Psoas muscle (tissue), 8 donors: ENCODE data around the gene CFAP299. TPM values are rescaled to one million over a fixed set of nuclear protein-coding genes. Genes with fewer than 3 reads are reported as not detected.

Experiments
- ATAC-seq, 4 donors: fragments of 200-7000 bp; cut with Tn5 transposase; one replicate each; pipeline ENCODE4 v1.9.1; 2020; ENCODE audit warnings: moderate library complexity in 3 of 4, mild to moderate bottlenecking in 2 of 4
- DNase-seq, 2 donors: peaks; one replicate each; pipeline ENCODE4 v3.0.0-alpha.2; 2020
- H3K27ac ChIP-seq: fragments of 200-600 bp; one replicate; pipeline ENCODE4 v1.8.0; 2022
- H3K27me3 ChIP-seq, 3 donors: fragments of 200-600 bp in 1 of 3; one replicate each; pipeline versions ENCODE4 v1.6.1 to v1.8.0; 2013 to 2022; ENCODE audit warnings: low read length in 2 of 3, mild to moderate bottlenecking in 2 of 3, moderate library complexity in 1 of 3; ENCODE audit not compliant: insufficient read depth in 3 of 3
- H3K36me3 ChIP-seq, 2 donors: fragments of 200-600 bp in 1 of 2; one replicate each; pipeline versions ENCODE4 v1.6.1 to v1.8.0; 2013 to 2022; ENCODE audit warnings: low read depth in 1 of 2, mild to moderate bottlenecking in 1 of 2, moderate library complexity in 1 of 2; ENCODE audit not compliant: insufficient read depth in 1 of 2
- H3K4me1 ChIP-seq: fragments of 200-600 bp; one replicate; pipeline ENCODE4 v1.8.0; 2022
- H3K4me3 ChIP-seq: fragments of 200-600 bp; one replicate; pipeline ENCODE4 v1.8.0; 2022; ENCODE audit warnings: mild to moderate bottlenecking
- H3K9me3 ChIP-seq: fragments of 200-600 bp; one replicate; pipeline ENCODE4 v1.8.0; 2022
- WGBS, 3 donors: extraction: QIAGEN DNeasy Blood & Tissue Kit; methylation state at CpG; one replicate each; pipeline versions ENCODE4 v1.1.6 to v1.1.7; 2013; 5-methylcytosine and 5-hydroxymethylcytosine counted together
- intact Hi-C, 2 donors: fragments of 100-400 bp; cut with DNase I; formaldehyde crosslinking; loops; one replicate each; pipeline versions ENCODE4 v1.11.0 to v1.14.2; 2022
- polyA plus RNA-seq, 3 donors: library from polyadenylated mRNA; stranded (reverse); fragments of 200-250 nt; gene quantifications; one replicate each; pipeline ENCODE4 v1.2.3, GENCODE V29; 2013
- total RNA-seq, 4 donors: library from RNA; stranded (reverse); fragmentation: NEBNext Ultra II Directional in 2 of 4; extraction: Animal tissue kit (Norgen Biotek cat#: 25700) in 2 of 4; gene quantifications; one replicate each; pipeline versions ENCODE4 v1.2.1 to v1.2.4, GENCODE V29; 2021 to 2023
- TF ChIP-seq, protein P1 (sequence below): fragments of 200-600 bp; IDR thresholded peaks from one replicate; pipeline ENCODE4 v1.8.0; 2022; ENCODE audit warnings: antibody characterized with exemption
- donor health status: healthy with polysubstance abuse.
- donor health status: DM: no; HTN: no; CAD: no; lungs with moderate emphysema.
- donor health status: Bipolar disorder and iron deficiency.
- donor health status: healthy.
- donor health status: DM: yes; HTN: yes; CAD: no.
- donor health status: DM: no; HTN: no; CAD: no.
- donor health status: DM: no; HTN: no; CAD: no.
- donor health status: DM: yes; HTN: yes; CAD: no.

The CFAP299 gene
- total and polyA plus RNA-seq, 7 donors: not detected

DNA sequence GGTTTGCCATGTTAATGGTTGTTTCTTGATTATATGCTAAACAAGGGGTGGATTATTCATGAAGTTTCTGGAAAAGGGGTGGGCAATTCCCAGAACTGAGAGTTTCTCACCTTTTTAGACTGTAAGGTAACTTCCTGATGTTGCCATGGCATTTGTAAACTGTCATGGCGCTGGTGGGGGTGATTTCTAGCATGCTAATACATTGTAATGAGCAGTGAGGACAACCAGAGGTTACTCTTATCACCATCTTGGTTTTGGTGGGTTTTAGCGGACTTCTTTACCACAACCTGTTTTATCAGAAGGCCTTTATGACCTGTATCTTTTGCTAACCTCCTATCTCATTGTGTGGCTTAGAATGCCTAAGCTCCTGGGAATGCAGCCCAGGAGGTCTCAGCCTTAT, 81.5 kb downstream of the CFAP299 start:
- ATAC-seq (no peak), DNase-seq (no peak)
- Histone ChIP-seq H3K27ac (no peak overlapping the region), H3K4me3 (no peak overlapping the region), H3K36me3 (no peaks in the 10 kb centered on the region), H3K27me3 (no peaks in the 10 kb centered on the region), H3K9me3 (no peaks in the 10 kb centered on the region), H3K4me1 (no peaks in the 10 kb centered on the region)
- TF ChIP-seq, protein P1, sequence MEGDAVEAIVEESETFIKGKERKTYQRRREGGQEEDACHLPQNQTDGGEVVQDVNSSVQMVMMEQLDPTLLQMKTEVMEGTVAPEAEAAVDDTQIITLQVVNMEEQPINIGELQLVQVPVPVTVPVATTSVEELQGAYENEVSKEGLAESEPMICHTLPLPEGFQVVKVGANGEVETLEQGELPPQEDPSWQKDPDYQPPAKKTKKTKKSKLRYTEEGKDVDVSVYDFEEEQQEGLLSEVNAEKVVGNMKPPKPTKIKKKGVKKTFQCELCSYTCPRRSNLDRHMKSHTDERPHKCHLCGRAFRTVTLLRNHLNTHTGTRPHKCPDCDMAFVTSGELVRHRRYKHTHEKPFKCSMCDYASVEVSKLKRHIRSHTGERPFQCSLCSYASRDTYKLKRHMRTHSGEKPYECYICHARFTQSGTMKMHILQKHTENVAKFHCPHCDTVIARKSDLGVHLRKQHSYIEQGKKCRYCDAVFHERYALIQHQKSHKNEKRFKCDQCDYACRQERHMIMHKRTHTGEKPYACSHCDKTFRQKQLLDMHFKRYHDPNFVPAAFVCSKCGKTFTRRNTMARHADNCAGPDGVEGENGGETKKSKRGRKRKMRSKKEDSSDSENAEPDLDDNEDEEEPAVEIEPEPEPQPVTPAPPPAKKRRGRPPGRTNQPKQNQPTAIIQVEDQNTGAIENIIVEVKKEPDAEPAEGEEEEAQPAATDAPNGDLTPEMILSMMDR: no peak
- 91 to 94% (median 91%) methylated on average over 2 of the region's 2 CpGs for WGBS, 3 donors
- intact Hi-C loops: no loop called here

DNA sequence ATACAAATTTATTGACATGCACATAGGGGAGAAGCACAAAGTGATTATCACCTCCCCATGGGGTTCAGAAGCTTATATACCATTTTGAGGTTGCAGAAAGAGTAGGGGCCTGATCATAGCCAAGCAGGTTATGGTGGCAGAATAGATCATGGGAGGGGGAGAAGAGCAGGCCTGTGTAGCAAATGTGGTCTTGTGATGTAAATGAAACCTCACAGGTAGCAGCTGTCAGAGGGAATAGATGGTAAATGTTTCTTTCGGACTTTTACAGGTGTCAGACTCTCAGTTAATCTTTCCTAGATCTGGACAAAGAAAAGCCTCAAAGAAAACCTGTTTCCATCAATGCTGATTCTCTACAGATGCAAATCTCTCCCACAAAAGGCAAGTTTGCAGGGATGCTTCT, 84.4 kb downstream of the CFAP299 start:
- Histone ChIP-seq H3K27ac (no peak overlapping the region), H3K4me3 (no peak overlapping the region), H3K9me3 (no peaks in the 10 kb centered on the region), H3K4me1 (no peaks in the 10 kb centered on the region), H3K36me3 (no peaks in the 10 kb centered on the region), H3K27me3 (no peaks in the 10 kb centered on the region)
- TF ChIP-seq, protein P1: no peak
- DNase-seq (no peak), ATAC-seq (no peak)
- WGBS, 3 donors: 65 to 70% (median 67%) methylated on average over 1 of the region's 1 CpG
- intact Hi-C loops: no loop called here

DNA sequence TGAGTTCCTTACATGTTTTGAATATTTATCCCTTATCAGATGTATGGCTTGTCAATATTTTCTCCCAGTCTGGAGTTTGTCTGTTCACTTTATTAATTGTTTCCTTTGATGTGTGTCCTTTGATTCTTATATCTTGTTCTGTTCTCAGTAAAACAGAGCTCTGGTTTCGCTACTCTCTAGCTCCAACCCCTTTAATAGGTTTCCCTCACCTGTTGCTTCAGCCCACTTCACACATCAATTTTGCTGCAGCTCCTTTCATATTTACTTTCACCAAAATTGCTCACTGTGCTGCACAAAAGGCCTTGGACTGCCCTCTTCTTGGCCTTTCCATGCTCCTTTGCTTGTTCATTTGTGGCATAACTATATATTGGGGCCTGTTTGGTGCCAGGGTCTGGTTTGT, 85.1 kb downstream of the CFAP299 start:
- Histone ChIP-seq H3K4me3 (no peak overlapping the region), H3K4me1 (no peaks in the 10 kb centered on the region), H3K27ac (no peak overlapping the region), H3K27me3 (no peaks in the 10 kb centered on the region), H3K36me3 (no peaks in the 10 kb centered on the region), H3K9me3 (no peaks in the 10 kb centered on the region)
- 83 to 90% (median 89%) methylated on average over 1 of the region's 1 CpG for WGBS, 3 donors
- ATAC-seq (no peak), DNase-seq (no peak)
- intact Hi-C loops: no loop called here
- TF ChIP-seq, protein P1: no peak

DNA sequence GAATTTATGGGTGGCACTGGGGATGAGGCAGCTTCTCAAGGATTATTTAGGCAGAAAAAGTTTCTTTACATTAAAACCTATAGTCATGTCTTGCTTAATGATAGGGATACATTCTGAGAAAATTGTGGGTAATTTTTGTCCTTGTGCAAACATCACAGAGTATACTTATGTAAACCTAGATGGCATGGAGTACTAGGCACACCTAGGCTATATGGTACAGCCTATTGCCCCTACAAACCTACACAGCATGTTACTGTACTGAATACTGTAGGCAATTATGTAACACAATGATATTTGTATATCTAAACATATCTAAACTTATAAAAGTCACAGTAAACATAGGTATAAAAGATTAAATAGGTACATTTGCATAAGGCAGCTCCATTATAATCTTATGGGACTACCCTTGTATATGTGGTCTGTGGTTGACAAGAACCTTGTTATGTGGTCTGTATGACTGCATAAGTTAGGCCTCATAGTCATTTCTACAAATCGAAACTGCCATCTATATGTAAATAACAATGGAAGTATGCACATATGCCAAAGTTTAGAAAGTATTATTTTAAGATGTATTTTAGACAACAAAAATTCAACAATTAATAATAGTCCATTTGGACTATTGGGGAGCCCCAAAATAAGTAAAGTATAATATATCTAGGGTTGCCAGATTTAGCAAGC, 87.3 kb downstream of the CFAP299 start:
- Histone ChIP-seq H3K9me3 (no peaks in the 10 kb centered on the region), H3K36me3 (no peaks in the 10 kb centered on the region), H3K4me1 (no peaks in the 10 kb centered on the region), H3K4me3 (no peak overlapping the region), H3K27ac (no peak overlapping the region), H3K27me3 (no peaks in the 10 kb centered on the region)
- ATAC-seq (no peak), DNase-seq (no peak)
- intact Hi-C loops: no loop called here
- TF ChIP-seq, protein P1: no peak
- 82 to 91% (median 88%) methylated on average over 1 of the region's 1 CpG for WGBS, 3 donors
